ENCODE data around the gene RAD51B.

GRCh38 chr14:68762953-68763764, 943.6 kb downstream of the RAD51B start:
- TF ChIP-seq CTCF (conservative IDR thresholded peaks at IDR 0.05 in 1 of 2, IDR thresholded peaks at IDR 0.05 in 1 of 2; ENCODE audit: low read depth in 1 of 2, low read length in 2 of 2) (no peak), EZH2 (IDR thresholded peaks at IDR 0.05; ENCODE audit: low read length, missing control alignments) (no peak)
